Measurements from ENCODE around the gene FTO.

FTO gene

GRCh38 chr16:53948734-53949430 lies 244.9 kb downstream of the FTO start:
- no peaks in the 10 kb centered on the region for H3K36me3 ChIP-seq
- no peak overlapping the region for H3K27ac ChIP-seq
- TF ChIP-seq CTCF (IDR thresholded peaks at IDR 0.05): no peak
- H3K27me3 ChIP-seq: no peaks in the 10 kb centered on the region
- H3K4me1 ChIP-seq (ENCODE audit: control insufficient read depth in 1 of 2, insufficient read depth in 1 of 2, low read depth in 1 of 2, low read length in 1 of 2): peaks cover 22 to 34% of the 10 kb centered on the region in 2 experiments
- no peak overlapping the region for H3K4me3 ChIP-seq (ENCODE audit: low read depth in 1 of 2, low read length in 1 of 2)
- no peaks in the 10 kb centered on the region for H3K9me3 ChIP-seq

- Histone ChIP-seq H3K4me1 (ENCODE audit: control insufficient read depth in 1 of 2, insufficient read depth in 1 of 2, low read depth in 1 of 2, low read length in 1 of 2) (peaks cover 22 to 34% of the 10 kb centered on the region in 2 experiments), H3K4me3 (ENCODE audit: low read depth in 1 of 2, low read length in 1 of 2) (no peak overlapping the region), H3K27me3 (no peaks in the 10 kb centered on the region), H3K27ac (no peak overlapping the region), H3K36me3 (no peaks in the 10 kb centered on the region), H3K9me3 (no peaks in the 10 kb centered on the region)
- TF ChIP-seq CTCF (IDR thresholded peaks at IDR 0.05): no peak
These were observed 245.9 kb downstream of the FTO start for GRCh38 chr16:53949715-53950410.

GRCh38 chr16:53950677-53951076 lies 246.7 kb downstream of the FTO start:
- Histone ChIP-seq H3K4me3 (ENCODE audit: low read depth in 1 of 2, low read length in 1 of 2) (no peak overlapping the region), H3K9me3 (no peaks in the 10 kb centered on the region), H3K27me3 (no peaks in the 10 kb centered on the region), H3K27ac (no peak overlapping the region), H3K4me1 (ENCODE audit: control insufficient read depth in 1 of 2, insufficient read depth in 1 of 2, low read depth in 1 of 2, low read length in 1 of 2) (peaks cover 22 to 34% of the 10 kb centered on the region in 2 experiments), H3K36me3 (no peaks in the 10 kb centered on the region)
- no peak for TF ChIP-seq CTCF (IDR thresholded peaks at IDR 0.05)

- H3K27ac ChIP-seq: peak overlapping the region; percentile 36
- no peaks in the 10 kb centered on the region for H3K36me3 ChIP-seq
- peaks cover 6 to 16% of the 10 kb centered on the region in 2 experiments for H3K4me1 ChIP-seq (ENCODE audit: control insufficient read depth in 1 of 2, insufficient read depth in 1 of 2, low read depth in 1 of 2, low read length in 1 of 2)
- H3K4me3 ChIP-seq (ENCODE audit: low read depth in 1 of 2, low read length in 1 of 2): no peak overlapping the region
- TF ChIP-seq CTCF (IDR thresholded peaks at IDR 0.05): no peak
- no peaks in the 10 kb centered on the region for H3K9me3 ChIP-seq
- no peaks in the 10 kb centered on the region for H3K27me3 ChIP-seq
These were observed 248.6 kb downstream of the FTO start for GRCh38 chr16:53952215-53953208.

GRCh38 chr16:53953336-53953735 lies 249.4 kb downstream of the FTO start:
- peaks cover 6 to 14% of the 10 kb centered on the region in 2 experiments for H3K4me1 ChIP-seq (ENCODE audit: control insufficient read depth in 1 of 2, insufficient read depth in 1 of 2, low read depth in 1 of 2, low read length in 1 of 2)
- no peak overlapping the region for H3K4me3 ChIP-seq (ENCODE audit: low read depth in 1 of 2, low read length in 1 of 2)
- H3K36me3 ChIP-seq: no peaks in the 10 kb centered on the region
- H3K27ac ChIP-seq: no peak overlapping the region
- H3K27me3 ChIP-seq: no peaks in the 10 kb centered on the region
- H3K9me3 ChIP-seq: no peaks in the 10 kb centered on the region
- TF ChIP-seq CTCF (IDR thresholded peaks at IDR 0.05): no peak

All from neutrophil (primary cell).